Subcutaneous adipose tissue (tissue), 4 donors: Measurements from ENCODE around the gene GNAS-AS1. TPM values are rescaled to one million over a fixed set of nuclear protein-coding genes. Genes with fewer than 3 reads are reported as not detected.

Experiments used
- CTCF ChIP-seq: fragments of 450-650 bp; IDR thresholded peaks from one replicate; pipeline ENCODE4 v1.5.1; 2016; ENCODE audit warnings: low read depth, mild to moderate bottlenecking, control low read depth, antibody characterized with exemption, moderate library complexity
- total RNA-seq, 4 donors: library from RNA; depleted of rRNA; stranded (reverse); fragments of >200 nt; gene quantifications; one replicate each; pipeline ENCODE4 v1.1.0, GENCODE V29; 2016

GNAS-AS1 gene
- total RNA-seq, 4 donors from 2014 or later: 0.34 TPM; not detected in 3

GRCh38 chr20:58883241-58883691, 32.6 kb upstream of the GNAS-AS1 start:
- TF ChIP-seq CTCF: no peak

GRCh38 chr20:58882704-58883089, 32.0 kb upstream of the GNAS-AS1 start:
- TF ChIP-seq CTCF: no peak

- TF ChIP-seq CTCF: no peak
These were observed 30.5 kb upstream of the GNAS-AS1 start for GRCh38 chr20:58880994-58881752.

- TF ChIP-seq CTCF: no peak
These were observed 29.7 kb upstream of the GNAS-AS1 start for GRCh38 chr20:58880441-58880840.

- no peak for TF ChIP-seq CTCF
These were observed 27.7 kb upstream of the GNAS-AS1 start for GRCh38 chr20:58878399-58878798.

GRCh38 chr20:58877976-58878360, 27.3 kb upstream of the GNAS-AS1 start:
- TF ChIP-seq CTCF: no peak

- TF ChIP-seq CTCF: no peak
These were observed 26.6 kb upstream of the GNAS-AS1 start for GRCh38 chr20:58877050-58877975.
